Panc1 (cell line): ENCODE measurements around the gene TMEM52. TPM values are rescaled to one million over a fixed set of nuclear protein-coding genes. Genes with fewer than 3 reads are reported as not detected.

Experiments
- ATAC-seq: fragments of 200-7000 bp; cut with Tn5 transposase; 2 replicates; pipeline ENCODE4 v1.9.1; 2020; ENCODE audit warnings: mild to moderate bottlenecking, moderate library complexity
- Bru-seq: library from RNA; stranded (reverse); fragments of 400-500 nt; gene quantifications from one replicate; lab custom pipeline; 2021; lab: Mats Ljungman, UMichigan
- BruChase-seq, 2 experiments: library from RNA; stranded (reverse); fragments of 400-500 nt; gene quantifications; one replicate each; lab custom pipeline; 2021; lab: Mats Ljungman, UMichigan
- BruUV-seq: library from RNA; stranded (reverse); fragments of 400-500 nt; replicated peaks from 2 replicates; lab custom pipeline; 2021; lab: Mats Ljungman, UMichigan
- CTCF ChIA-PET: fragments of 300-600 bp; sonication (Branson Sonifier 250); formaldehyde crosslinking; loops from one replicate; lab custom pipeline; 2022; ENCODE audit warnings: antibody characterized with exemption; lab: Charles Lee
- POLR2A ChIA-PET: fragments of 300-600 bp; sonication (Branson Sonifier 250); formaldehyde crosslinking; loops from one replicate; lab custom pipeline; 2022; ENCODE audit warnings: antibody characterized with exemption; lab: Charles Lee
- DNase-seq: peaks from one replicate; pipeline ENCODE4 v3.0.0-alpha.2; 2010; ENCODE audit warnings: low read depth, low spot score
- H3K27ac ChIP-seq: 2 replicates; pipeline ENCODE4 v1.5.1; 2011; ENCODE audit warnings: mild to moderate bottlenecking, low read length, inconsistent platforms
- H3K27me3 ChIP-seq: fragments of 200-500 bp; sonication (Bioruptor generic); 2 replicates; pipeline ENCODE4 v1.6.0; 2014; ENCODE audit warnings: low read length, inconsistent platforms; ENCODE audit not compliant: control insufficient read depth, insufficient read depth
- H3K36me3 ChIP-seq: fragments of 200-500 bp; sonication (Bioruptor generic); 2 replicates; pipeline ENCODE4 v1.5.1; 2014; ENCODE audit warnings: inconsistent platforms, mild to moderate bottlenecking, low read length, moderate library complexity; ENCODE audit not compliant: control insufficient read depth, insufficient read depth
- H3K4me1 ChIP-seq: 2 replicates; pipeline ENCODE4 v1.5.1; 2011; ENCODE audit warnings: inconsistent platforms, mild to moderate bottlenecking, low read length, moderate library complexity; ENCODE audit not compliant: control insufficient read depth, insufficient read depth
- H3K4me3 ChIP-seq, 2 experiments: 2 replicates each; pipeline ENCODE4 v1.5.1; 2011 to 2012; ENCODE audit warnings: low read depth in 2 of 2, low read length in 2 of 2, mild to moderate bottlenecking in 2 of 2, inconsistent platforms in 1 of 2, moderate library complexity in 1 of 2
- H3K9me3 ChIP-seq: fragments of 200-500 bp; sonication (Bioruptor generic); 2 replicates; pipeline ENCODE4 v1.5.1; 2014; ENCODE audit warnings: low read depth, mild to moderate bottlenecking, inconsistent platforms, low read length, moderate library complexity; ENCODE audit not compliant: control insufficient read depth, insufficient read depth
- POLR2AphosphoS5 ChIP-seq: IDR thresholded peaks from 2 replicates; pipeline ENCODE4 v1.6.1; 2012; ENCODE audit warnings: mild to moderate bottlenecking, low read depth, low read length, moderate library complexity
- SIN3A ChIP-seq: IDR thresholded peaks from 2 replicates; pipeline ENCODE4 v1.6.1; 2012; ENCODE audit warnings: low read depth, mild to moderate bottlenecking, low read length, moderate library complexity, borderline replicate concordance; ENCODE audit not compliant: insufficient read depth
- TCF7L2 ChIP-seq: IDR thresholded peaks from 2 replicates; pipeline ENCODE4 v1.6.1; 2011; ENCODE audit warnings: mild to moderate bottlenecking, low read depth, low read length, inconsistent platforms
- in situ Hi-C: cut with HindIII; loops from 2 replicates; pipeline ENCODE4 v1.10.0; 2016; ENCODE audit warnings: low sequenced_read_pairs, low pct_unique_long_range_greater_than_20kb
- intact Hi-C: fragments of 100-400 bp; cut with micrococcal nuclease; formaldehyde crosslinking; loops from one replicate; pipeline ENCODE4 v1.10.0; 2022; ENCODE audit not compliant: unreplicated experiment
- long read RNA-seq: library from polyadenylated mRNA; unstranded; transcript quantifications from one replicate; pipeline ENCODE4 v2.0.0, GENCODE V29; 2021; ENCODE audit not compliant: unreplicated experiment
- polyA plus RNA-seq: library from polyadenylated mRNA; unstranded; fragments of >200 nt; gene quantifications from one replicate; pipeline ENCODE4 v1.2.1, GENCODE V29; 2012; ENCODE audit warnings: missing spikeins; ENCODE audit not compliant: insufficient read length
- total RNA-seq: library from RNA; stranded (reverse); gene quantifications from one replicate; pipeline ENCODE4 v1.2.1, GENCODE V29; 2021; ENCODE audit not compliant: unreplicated experiment
- TF ChIP-seq, protein P1 (sequence below): fragments of 450-650 bp; IDR thresholded peaks from 2 replicates; pipeline ENCODE4 v1.5.1; 2017; ENCODE audit warnings: mild to moderate bottlenecking
- TF ChIP-seq, protein P2 (sequence below), 2 experiments: IDR thresholded peaks; 2 replicates each; pipeline ENCODE4 v1.6.1; 2011 to 2012; ENCODE audit warnings: low read depth in 2 of 2, control low read depth in 1 of 2, low read length in 1 of 2, mild to moderate bottlenecking in 1 of 2, moderate library complexity in 1 of 2; ENCODE audit not compliant: insufficient read depth in 1 of 2

TMEM52 gene
- total RNA-seq (2.5 TPM), Bru-seq, nascent RNA (percentile 29 among the genes with signal in this experiment), BruChase-seq, experiment 1, labeled RNA remaining after a 2-hour chase (percentile 33 among the genes with signal in this experiment), BruChase-seq, experiment 2, labeled RNA remaining after a 6-hour chase (percentile 21 among the genes with signal in this experiment)
- polyA plus RNA-seq: 4.1 TPM
- long read RNA-seq, partial matches to known transcripts: 0 of 3 reads
- long read RNA-seq, other reads (novel, unspliced or antisense): 1 of 3 reads

DNA sequence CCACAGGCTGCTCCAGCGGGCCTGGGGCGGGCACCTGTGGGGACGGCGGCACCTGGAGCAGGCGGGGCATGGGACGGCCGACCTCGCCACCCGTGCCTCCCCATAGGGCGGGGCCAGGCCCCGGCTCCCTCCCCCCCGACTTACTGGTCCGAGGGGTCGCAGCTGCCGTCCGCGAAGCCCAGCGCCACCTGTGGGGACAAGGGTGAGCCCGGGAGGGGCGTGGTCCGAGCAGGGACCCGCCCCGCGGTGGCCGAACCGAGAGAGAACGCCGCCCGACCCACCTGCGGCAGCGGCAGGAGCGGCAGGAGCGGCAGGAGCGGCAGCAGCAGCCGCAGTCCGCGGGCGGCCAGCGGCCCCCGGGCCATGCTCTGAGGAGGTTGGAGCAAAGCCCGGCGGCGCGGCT lies at the start of gene TMEM52:
Gene TMEM52, minus strand, starts transcription at position 379 of the 403 bp plus-strand sequence. Its CDS starts 14 bp downstream, at position 365.
- ChIA-PET POLR2A (interaction anchor here (0.5 kb wide), 1 partner anchor 10 kb away, joined by 9 read pairs; no protein-coding TSS in a partner anchor), CTCF (interaction anchor here (0.6 kb wide), 1 partner anchor 13 kb away, joined by 9 read pairs; no protein-coding TSS in a partner anchor)
- in situ Hi-C loops (no loop called here), intact Hi-C loops (no loop called here)
- TF ChIP-seq POLR2AphosphoS5 (no peak), SIN3A (0 out of 2 replicates have a peak, but pooled peaks have one; percentile 38)
- TF ChIP-seq, protein P1, sequence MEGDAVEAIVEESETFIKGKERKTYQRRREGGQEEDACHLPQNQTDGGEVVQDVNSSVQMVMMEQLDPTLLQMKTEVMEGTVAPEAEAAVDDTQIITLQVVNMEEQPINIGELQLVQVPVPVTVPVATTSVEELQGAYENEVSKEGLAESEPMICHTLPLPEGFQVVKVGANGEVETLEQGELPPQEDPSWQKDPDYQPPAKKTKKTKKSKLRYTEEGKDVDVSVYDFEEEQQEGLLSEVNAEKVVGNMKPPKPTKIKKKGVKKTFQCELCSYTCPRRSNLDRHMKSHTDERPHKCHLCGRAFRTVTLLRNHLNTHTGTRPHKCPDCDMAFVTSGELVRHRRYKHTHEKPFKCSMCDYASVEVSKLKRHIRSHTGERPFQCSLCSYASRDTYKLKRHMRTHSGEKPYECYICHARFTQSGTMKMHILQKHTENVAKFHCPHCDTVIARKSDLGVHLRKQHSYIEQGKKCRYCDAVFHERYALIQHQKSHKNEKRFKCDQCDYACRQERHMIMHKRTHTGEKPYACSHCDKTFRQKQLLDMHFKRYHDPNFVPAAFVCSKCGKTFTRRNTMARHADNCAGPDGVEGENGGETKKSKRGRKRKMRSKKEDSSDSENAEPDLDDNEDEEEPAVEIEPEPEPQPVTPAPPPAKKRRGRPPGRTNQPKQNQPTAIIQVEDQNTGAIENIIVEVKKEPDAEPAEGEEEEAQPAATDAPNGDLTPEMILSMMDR: no peak; the same call in 1 of the 2 replicates
- TF ChIP-seq, protein P2, sequence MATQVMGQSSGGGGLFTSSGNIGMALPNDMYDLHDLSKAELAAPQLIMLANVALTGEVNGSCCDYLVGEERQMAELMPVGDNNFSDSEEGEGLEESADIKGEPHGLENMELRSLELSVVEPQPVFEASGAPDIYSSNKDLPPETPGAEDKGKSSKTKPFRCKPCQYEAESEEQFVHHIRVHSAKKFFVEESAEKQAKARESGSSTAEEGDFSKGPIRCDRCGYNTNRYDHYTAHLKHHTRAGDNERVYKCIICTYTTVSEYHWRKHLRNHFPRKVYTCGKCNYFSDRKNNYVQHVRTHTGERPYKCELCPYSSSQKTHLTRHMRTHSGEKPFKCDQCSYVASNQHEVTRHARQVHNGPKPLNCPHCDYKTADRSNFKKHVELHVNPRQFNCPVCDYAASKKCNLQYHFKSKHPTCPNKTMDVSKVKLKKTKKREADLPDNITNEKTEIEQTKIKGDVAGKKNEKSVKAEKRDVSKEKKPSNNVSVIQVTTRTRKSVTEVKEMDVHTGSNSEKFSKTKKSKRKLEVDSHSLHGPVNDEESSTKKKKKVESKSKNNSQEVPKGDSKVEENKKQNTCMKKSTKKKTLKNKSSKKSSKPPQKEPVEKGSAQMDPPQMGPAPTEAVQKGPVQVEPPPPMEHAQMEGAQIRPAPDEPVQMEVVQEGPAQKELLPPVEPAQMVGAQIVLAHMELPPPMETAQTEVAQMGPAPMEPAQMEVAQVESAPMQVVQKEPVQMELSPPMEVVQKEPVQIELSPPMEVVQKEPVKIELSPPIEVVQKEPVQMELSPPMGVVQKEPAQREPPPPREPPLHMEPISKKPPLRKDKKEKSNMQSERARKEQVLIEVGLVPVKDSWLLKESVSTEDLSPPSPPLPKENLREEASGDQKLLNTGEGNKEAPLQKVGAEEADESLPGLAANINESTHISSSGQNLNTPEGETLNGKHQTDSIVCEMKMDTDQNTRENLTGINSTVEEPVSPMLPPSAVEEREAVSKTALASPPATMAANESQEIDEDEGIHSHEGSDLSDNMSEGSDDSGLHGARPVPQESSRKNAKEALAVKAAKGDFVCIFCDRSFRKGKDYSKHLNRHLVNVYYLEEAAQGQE (IDR thresholded peaks at IDR 0.05; ENCODE audit: insufficient read depth in 1 of 2, low read depth in 2 of 2, low read length in 1 of 2): no peak
- H3K4me1 ChIP-seq: no peaks in the 10 kb centered on the region
- BruUV-seq: no TSS peak
- peak within 1 kb of the TSS; percentile 56 to 58 for H3K4me3 ChIP-seq
- H3K9me3 ChIP-seq: no peaks in the 10 kb centered on the region
- peak within 1 kb of the TSS; percentile 66 for H3K27ac ChIP-seq
- ATAC-seq (peak; percentile 49), DNase-seq (no peak)
- H3K27me3 ChIP-seq: no peaks in the 10 kb centered on the region
- no peaks in the 10 kb centered on the region for H3K36me3 ChIP-seq

DNA sequence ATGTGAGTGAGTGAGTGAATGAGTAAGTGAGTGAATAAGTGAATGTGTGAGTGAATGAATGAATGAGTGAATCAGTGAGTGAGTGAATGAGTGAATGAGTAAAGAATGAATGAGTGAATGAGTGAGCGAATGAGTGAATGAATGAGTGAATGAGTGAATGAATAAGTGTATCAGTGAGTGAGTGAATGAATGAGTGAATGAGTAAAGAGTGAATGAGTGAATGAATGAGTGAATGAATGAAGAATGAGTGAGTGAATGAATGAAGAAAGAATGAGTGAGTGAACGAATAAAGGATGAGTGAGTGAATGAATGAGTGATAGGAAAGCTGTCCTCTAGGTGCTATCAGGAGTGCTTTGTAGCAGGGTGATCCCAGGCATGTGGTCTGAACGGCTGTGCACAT lies 48.8 kb upstream of the TMEM52 start:
- no peak overlapping the region for H3K27ac ChIP-seq
- POLR2A ChIA-PET: no interaction called here
- no peak overlapping the region for H3K4me3 ChIP-seq
- no peaks in the 10 kb centered on the region for H3K27me3 ChIP-seq
- no peaks in the 10 kb centered on the region for H3K36me3 ChIP-seq
- no peaks in the 10 kb centered on the region for H3K4me1 ChIP-seq
- no peak for DNase-seq
- no peak for ATAC-seq
- H3K9me3 ChIP-seq: no peaks in the 10 kb centered on the region
- CTCF ChIA-PET: interaction anchor here (0.6 kb wide), 1 partner anchor 8 kb away, joined by 3 read pairs; no protein-coding TSS in a partner anchor
- TF ChIP-seq, protein P1: no peak
- TF ChIP-seq SIN3A (no peak), TCF7L2 (no peak)
- TF ChIP-seq, protein P2 (IDR thresholded peaks at IDR 0.05; ENCODE audit: insufficient read depth in 1 of 2, low read depth in 2 of 2, low read length in 1 of 2): no peak
- intact Hi-C loops (no loop called here), in situ Hi-C loops (no loop called here)
- no TSS peak for BruUV-seq
